Type B pancreatic cell (in vitro differentiated cells): ENCODE measurements around the gene PLEKHS1. TPM values are rescaled to one million over a fixed set of nuclear protein-coding genes. Genes with fewer than 3 reads are reported as not detected.
"Not testable (repeated sequence)": the region's sequence is repeated elsewhere in the genome, so short reads cannot be mapped to it uniquely, and the experiment has no call there.

Experiments
- DNase-seq: peaks from one replicate; pipeline ENCODE4 v3.0.0; 2021; ENCODE audit warnings: mixed read lengths; ENCODE audit not compliant: unreplicated experiment; ENCODE audit errors: extremely low spot score
- H3K27ac Mint-ChIP-seq: 2 replicates; pipeline ENCODE4 v1.8.0; 2021; ENCODE audit warnings: mild to moderate bottlenecking, mixed read lengths
- H3K27me3 Mint-ChIP-seq: 2 replicates; pipeline ENCODE4 v1.8.0; 2021; ENCODE audit warnings: mixed read lengths
- H3K36me3 Mint-ChIP-seq: 2 replicates; pipeline ENCODE4 v1.8.0; 2021; ENCODE audit warnings: mixed read lengths
- H3K4me1 Mint-ChIP-seq: one replicate; pipeline ENCODE4 v1.8.0; 2021; ENCODE audit warnings: mixed read lengths; ENCODE audit not compliant: unreplicated experiment
- H3K4me3 Mint-ChIP-seq: 2 replicates; pipeline ENCODE4 v1.8.0; 2021; ENCODE audit warnings: mild to moderate bottlenecking, mixed read lengths
- H3K9me3 Mint-ChIP-seq: 2 replicates; pipeline ENCODE4 v1.8.0; 2021; ENCODE audit warnings: mixed read lengths
- CTCF ChIP-seq: fragments of 200-600 bp; sonication (generic); conservative IDR thresholded peaks from 2 replicates; pipeline ENCODE4 v1.5.0; 2021; ENCODE audit warnings: antibody characterized with exemption, mild to moderate bottlenecking
- total RNA-seq: library from RNA; stranded (reverse); gene quantifications from 2 replicates; pipeline ENCODE4 v1.2.1, GENCODE V29; 2021; ENCODE audit warnings: low replicate concordance

Gene PLEKHS1
- total RNA-seq, 1 donor from 2014 or later, result 0.12 TPM

GRCh38 chr10:113791691-113792090 lies 40.2 kb downstream of the PLEKHS1 start:
- no peak overlapping the region for H3K27ac Mint-ChIP-seq
- no peaks in the 10 kb centered on the region for H3K9me3 Mint-ChIP-seq
- no peak for DNase-seq
- no peaks in the 10 kb centered on the region for H3K36me3 Mint-ChIP-seq
- H3K4me3 Mint-ChIP-seq, result no peak overlapping the region
- no peaks in the 10 kb centered on the region for H3K4me1 Mint-ChIP-seq
- no peak for TF ChIP-seq CTCF
- peaks cover 20% of the 10 kb centered on the region for H3K27me3 Mint-ChIP-seq

- Mint-ChIP-seq H3K9me3 (no peaks in the 10 kb centered on the region), H3K36me3 (no peaks in the 10 kb centered on the region), H3K27ac (no peak overlapping the region), H3K4me1 (peaks cover 6% of the 10 kb centered on the region), H3K4me3 (no peak overlapping the region), H3K27me3 (peaks cover 31% of the 10 kb centered on the region)
- DNase-seq, result no peak
- TF ChIP-seq CTCF, result no peak
These were observed 50.1 kb downstream of the PLEKHS1 start for GRCh38 chr10:113801569-113801968.

GRCh38 chr10:113802997-113803396 lies 51.5 kb downstream of the PLEKHS1 start:
- Mint-ChIP-seq H3K36me3 (no peaks in the 10 kb centered on the region), H3K9me3 (no peaks in the 10 kb centered on the region), H3K27me3 (peaks cover 24% of the 10 kb centered on the region), H3K4me1 (peaks cover 6% of the 10 kb centered on the region), H3K4me3 (no peak overlapping the region), H3K27ac (peak overlapping the region; percentile 26)
- DNase-seq, result no peak
- no peak for TF ChIP-seq CTCF

GRCh38 chr10:113806503-113806902 lies 55.0 kb downstream of the PLEKHS1 start:
- no peak for TF ChIP-seq CTCF
- H3K4me1 Mint-ChIP-seq, result peaks cover 6% of the 10 kb centered on the region
- no peak for DNase-seq
- H3K4me3 Mint-ChIP-seq, result no peak overlapping the region
- H3K27me3 Mint-ChIP-seq, result peaks cover 24% of the 10 kb centered on the region
- H3K9me3 Mint-ChIP-seq, result no peaks in the 10 kb centered on the region
- H3K27ac Mint-ChIP-seq, result no peak overlapping the region
- no peaks in the 10 kb centered on the region for H3K36me3 Mint-ChIP-seq

GRCh38 chr10:113808168-113808567 lies 56.7 kb downstream of the PLEKHS1 start:
- no peak for DNase-seq
- no peak overlapping the region for H3K4me3 Mint-ChIP-seq
- no peak for TF ChIP-seq CTCF
- H3K27me3 Mint-ChIP-seq, result peaks cover 33% of the 10 kb centered on the region
- no peaks in the 10 kb centered on the region for H3K36me3 Mint-ChIP-seq
- H3K4me1 Mint-ChIP-seq, result peaks cover 4% of the 10 kb centered on the region
- H3K9me3 Mint-ChIP-seq, result no peaks in the 10 kb centered on the region
- H3K27ac Mint-ChIP-seq, result no peak overlapping the region

GRCh38 chr10:113814700-113815099 lies 63.2 kb downstream of the PLEKHS1 start:
- not testable (repeated sequence) for H3K27ac Mint-ChIP-seq, H3K36me3 Mint-ChIP-seq, H3K4me1 Mint-ChIP-seq, H3K4me3 Mint-ChIP-seq, DNase-seq, H3K9me3 Mint-ChIP-seq
- H3K27me3 Mint-ChIP-seq, result peaks cover 16% of the 10 kb centered on the region
